Stomach (tissue), 4 donors: Measurements from ENCODE around the gene ACVRL1.

Source experiments
- EP300 ChIP-seq: sonication (generic); formaldehyde crosslinking; IDR thresholded peaks from one replicate; pipeline ENCODE4 v1.6.1; 2017; ENCODE audit warnings: antibody characterized with exemption
- POLR2A ChIP-seq, 4 donors: fragments of 450-650 bp; IDR thresholded peaks; one replicate each; pipeline ENCODE4 v1.6.1; 2016; ENCODE audit warnings: antibody characterized with exemption in 4 of 4, control low read depth in 2 of 4, mild to moderate bottlenecking in 1 of 4, moderate library complexity in 1 of 4
- POLR2AphosphoS5 ChIP-seq, 3 donors: sonication (generic); formaldehyde crosslinking; IDR thresholded peaks; one replicate each; pipeline ENCODE4 v1.6.1; 2016; ENCODE audit warnings: antibody characterized with exemption in 3 of 3
- TF ChIP-seq, protein P1 (sequence below), 7 experiments: fragments of 450-650 bp in 4 of 7; fragments of 200-600 bp in 3 of 7; sonication (generic) in 3 of 7; IDR thresholded peaks; one replicate each; pipeline ENCODE4 v1.5.1; 2016 to 2019; ENCODE audit warnings: antibody characterized with exemption in 7 of 7, control low read depth in 2 of 7, mild to moderate bottlenecking in 1 of 7

DNA sequence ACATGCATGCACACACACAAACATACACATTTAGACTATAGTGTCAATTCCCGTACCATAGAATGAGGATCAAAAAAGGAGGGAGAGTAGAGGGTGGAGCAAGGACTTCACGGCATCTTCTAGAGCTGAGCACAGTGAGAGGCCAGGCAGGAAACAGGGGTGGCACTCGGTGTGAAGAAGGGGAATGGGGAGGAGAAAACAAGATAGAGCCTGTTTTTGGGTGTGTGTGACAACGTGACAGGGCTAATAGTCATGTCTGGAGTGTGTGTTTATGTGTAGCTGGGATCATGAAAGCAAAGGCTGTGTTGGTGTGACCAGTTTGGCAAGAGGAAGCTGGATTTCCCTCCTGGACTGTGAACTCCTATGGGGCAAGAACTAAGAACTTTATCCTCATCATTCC, 34.3 kb downstream of the ACVRL1 start:
- TF ChIP-seq, protein P1, sequence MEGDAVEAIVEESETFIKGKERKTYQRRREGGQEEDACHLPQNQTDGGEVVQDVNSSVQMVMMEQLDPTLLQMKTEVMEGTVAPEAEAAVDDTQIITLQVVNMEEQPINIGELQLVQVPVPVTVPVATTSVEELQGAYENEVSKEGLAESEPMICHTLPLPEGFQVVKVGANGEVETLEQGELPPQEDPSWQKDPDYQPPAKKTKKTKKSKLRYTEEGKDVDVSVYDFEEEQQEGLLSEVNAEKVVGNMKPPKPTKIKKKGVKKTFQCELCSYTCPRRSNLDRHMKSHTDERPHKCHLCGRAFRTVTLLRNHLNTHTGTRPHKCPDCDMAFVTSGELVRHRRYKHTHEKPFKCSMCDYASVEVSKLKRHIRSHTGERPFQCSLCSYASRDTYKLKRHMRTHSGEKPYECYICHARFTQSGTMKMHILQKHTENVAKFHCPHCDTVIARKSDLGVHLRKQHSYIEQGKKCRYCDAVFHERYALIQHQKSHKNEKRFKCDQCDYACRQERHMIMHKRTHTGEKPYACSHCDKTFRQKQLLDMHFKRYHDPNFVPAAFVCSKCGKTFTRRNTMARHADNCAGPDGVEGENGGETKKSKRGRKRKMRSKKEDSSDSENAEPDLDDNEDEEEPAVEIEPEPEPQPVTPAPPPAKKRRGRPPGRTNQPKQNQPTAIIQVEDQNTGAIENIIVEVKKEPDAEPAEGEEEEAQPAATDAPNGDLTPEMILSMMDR (IDR thresholded peaks at IDR 0.05) = no peak
- no peak for TF ChIP-seq POLR2AphosphoS5 (IDR thresholded peaks at IDR 0.05)
- TF ChIP-seq EP300 = no peak
- TF ChIP-seq POLR2A (IDR thresholded peaks at IDR 0.05) = no peak
